ENCODE data around the gene DYNLT5.

The DYNLT5 gene, protein sequence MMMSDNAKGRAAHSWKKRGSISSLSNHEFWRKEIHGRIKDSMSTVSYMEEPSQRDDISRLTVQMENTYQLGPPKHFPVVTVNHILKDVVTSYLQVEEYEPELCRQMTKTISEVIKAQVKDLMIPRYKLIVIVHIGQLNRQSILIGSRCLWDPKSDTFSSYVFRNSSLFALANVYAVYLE

DNA sequence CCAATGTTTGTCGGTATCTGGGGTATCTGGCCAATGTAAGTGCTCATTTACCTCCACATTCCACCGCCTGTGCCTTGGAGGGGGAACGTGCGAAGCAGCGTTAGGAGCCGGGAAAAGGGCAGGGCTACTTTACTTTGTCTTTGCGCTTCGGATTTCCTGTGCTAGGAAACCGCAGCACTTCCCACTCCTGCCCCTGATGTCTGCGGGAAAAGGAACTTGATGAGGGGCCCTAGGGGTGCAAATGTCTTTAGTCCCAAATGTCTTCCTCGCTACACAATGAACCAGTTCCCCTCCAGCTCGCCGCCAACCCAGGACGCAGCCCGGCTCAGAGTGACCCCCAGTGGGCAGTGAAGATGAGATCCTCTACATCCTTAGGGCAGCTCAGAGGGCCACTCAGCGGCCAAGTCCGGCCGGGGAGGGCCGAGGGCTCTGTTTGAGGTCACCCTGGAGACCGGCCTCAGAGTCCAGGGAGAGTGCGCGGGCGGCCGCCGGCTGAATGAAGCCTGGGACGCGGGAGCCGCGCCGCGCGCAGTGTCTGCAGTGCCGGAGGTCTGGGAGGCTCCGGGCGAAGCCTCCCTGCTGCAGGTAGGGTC lies at the start of gene DYNLT5:
Gene DYNLT5, plus strand, starts transcription at position 460 of the 593 bp plus-strand sequence. CDS start 2,200 bp downstream, outside the sequence.
- intact Hi-C loops (cut with DNase I; ENCODE audit: low total_unique reads): no loop called here
- Histone ChIP-seq H3K27me3 (no peaks in the 10 kb centered on the region), H3K4me3 (peak within 1 kb of the TSS; percentile 43 to 49), H3K27ac (no peak within 1 kb of the TSS), H3K4me1 (peaks cover 0 to 13% (median 9%) of the 10 kb centered on the region in 4 donors), H3K9me3 (no peaks in the 10 kb centered on the region), H3K36me3 (no peaks in the 10 kb centered on the region)
- peak; percentile 44 to 72 for DNase-seq
- TF ChIP-seq, protein P1, sequence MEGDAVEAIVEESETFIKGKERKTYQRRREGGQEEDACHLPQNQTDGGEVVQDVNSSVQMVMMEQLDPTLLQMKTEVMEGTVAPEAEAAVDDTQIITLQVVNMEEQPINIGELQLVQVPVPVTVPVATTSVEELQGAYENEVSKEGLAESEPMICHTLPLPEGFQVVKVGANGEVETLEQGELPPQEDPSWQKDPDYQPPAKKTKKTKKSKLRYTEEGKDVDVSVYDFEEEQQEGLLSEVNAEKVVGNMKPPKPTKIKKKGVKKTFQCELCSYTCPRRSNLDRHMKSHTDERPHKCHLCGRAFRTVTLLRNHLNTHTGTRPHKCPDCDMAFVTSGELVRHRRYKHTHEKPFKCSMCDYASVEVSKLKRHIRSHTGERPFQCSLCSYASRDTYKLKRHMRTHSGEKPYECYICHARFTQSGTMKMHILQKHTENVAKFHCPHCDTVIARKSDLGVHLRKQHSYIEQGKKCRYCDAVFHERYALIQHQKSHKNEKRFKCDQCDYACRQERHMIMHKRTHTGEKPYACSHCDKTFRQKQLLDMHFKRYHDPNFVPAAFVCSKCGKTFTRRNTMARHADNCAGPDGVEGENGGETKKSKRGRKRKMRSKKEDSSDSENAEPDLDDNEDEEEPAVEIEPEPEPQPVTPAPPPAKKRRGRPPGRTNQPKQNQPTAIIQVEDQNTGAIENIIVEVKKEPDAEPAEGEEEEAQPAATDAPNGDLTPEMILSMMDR (IDR thresholded peaks at IDR 0.05): no peak

DNA sequence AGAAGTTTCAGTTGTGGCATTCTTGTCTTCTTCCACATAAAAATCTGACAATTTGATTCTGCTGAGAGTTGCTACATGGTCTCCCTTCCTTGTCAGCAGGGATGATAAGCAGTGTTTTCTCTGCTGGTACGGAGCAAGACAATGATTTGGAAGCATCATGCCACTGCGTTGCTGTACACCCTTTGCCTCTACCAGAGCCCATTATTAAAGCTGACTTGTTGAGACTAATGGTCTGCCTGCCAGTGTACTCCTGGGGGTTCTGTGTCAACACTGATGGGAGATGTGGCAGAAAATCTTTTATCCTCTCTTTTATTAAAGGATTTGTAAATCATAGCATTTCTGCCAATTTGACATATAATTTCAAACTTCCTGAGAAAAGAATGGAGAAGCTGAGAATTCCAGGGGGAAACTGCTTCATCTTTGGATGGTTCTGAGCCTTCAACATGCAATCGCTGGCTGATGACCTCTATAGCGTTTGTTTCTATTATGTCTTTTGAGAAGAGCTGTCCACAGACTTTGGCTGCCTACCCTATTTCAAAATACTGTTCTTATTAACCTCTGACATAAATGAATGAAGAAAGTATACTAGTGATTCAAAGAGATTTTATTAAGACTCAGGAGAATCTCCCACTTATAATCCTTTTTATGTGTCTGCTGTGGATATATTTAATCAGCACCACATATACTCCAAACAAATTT lies 47.9 kb upstream of the DYNLT5 start:
- Histone ChIP-seq H3K27ac (peak overlapping the region; percentile 9 to 64), H3K9me3 (no peaks in the 10 kb centered on the region), H3K4me3 (no peak overlapping the region), H3K4me1 (peaks cover 0 to 17% (median 7%) of the 10 kb centered on the region in 4 donors), H3K36me3 (no peaks in the 10 kb centered on the region), H3K27me3 (no peaks in the 10 kb centered on the region)
- TF ChIP-seq, protein P1 (IDR thresholded peaks at IDR 0.05): no peak
- no peak for DNase-seq
- intact Hi-C loops (cut with DNase I; ENCODE audit: low total_unique reads): no loop called here

DNA sequence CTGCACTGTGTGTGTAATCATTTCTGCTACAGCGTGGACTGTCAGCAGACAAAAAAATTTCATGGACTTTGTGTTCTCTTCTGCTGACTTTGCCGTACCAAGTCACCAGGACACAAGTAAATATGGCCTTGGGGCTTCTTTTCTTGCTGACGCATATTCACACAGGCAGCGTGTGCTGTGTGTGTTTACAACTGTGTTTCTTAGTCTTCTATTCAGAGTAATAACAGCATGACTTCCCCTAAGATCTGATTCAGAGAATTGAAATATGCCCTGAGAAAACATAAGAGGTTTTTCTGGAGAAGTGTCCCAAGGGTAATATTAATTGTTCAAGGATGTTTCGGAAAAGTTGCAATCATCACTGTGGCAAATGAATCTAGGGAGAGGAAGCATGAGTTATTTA lies 47.1 kb upstream of the DYNLT5 start:
- Histone ChIP-seq H3K4me3 (no peak overlapping the region), H3K27ac (peak overlapping the region; percentile 9 to 64), H3K4me1 (peaks cover 0 to 17% (median 7%) of the 10 kb centered on the region in 4 donors), H3K9me3 (no peaks in the 10 kb centered on the region), H3K27me3 (no peaks in the 10 kb centered on the region), H3K36me3 (no peaks in the 10 kb centered on the region)
- intact Hi-C loops (cut with DNase I; ENCODE audit: low total_unique reads): no loop called here
- no peak for DNase-seq
- TF ChIP-seq, protein P1 (IDR thresholded peaks at IDR 0.05): no peak

DNA sequence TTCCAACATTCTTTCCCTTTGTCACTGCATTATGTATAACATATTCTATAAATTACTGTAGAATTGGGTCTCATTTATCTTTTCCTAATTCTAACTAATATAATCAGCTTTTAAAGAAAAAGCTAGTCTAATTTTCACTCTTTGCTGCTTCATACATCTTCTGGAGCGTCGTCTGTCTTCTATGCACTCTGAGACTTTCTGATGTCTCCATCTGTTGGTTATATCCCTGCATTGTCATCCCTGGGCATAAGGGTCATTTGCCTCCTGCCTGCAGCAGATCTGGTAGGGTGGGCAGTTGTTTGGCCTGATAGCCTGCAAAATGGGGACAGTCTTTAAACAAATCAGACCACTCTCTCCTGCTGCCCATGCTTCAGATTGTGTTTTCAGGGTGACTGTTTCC lies 40.8 kb upstream of the DYNLT5 start:
- H3K4me1 ChIP-seq: no peaks in the 10 kb centered on the region
- H3K4me3 ChIP-seq: no peak overlapping the region
- no peaks in the 10 kb centered on the region for H3K9me3 ChIP-seq
- no peaks in the 10 kb centered on the region for H3K27me3 ChIP-seq
- no peak overlapping the region for H3K27ac ChIP-seq
- DNase-seq: no peak
- TF ChIP-seq, protein P1 (IDR thresholded peaks at IDR 0.05): peak in 1 of 2 experiments; percentile 31
- peaks cover 0 to 7% (median 0%) of the 10 kb centered on the region in 3 donors for H3K36me3 ChIP-seq
- intact Hi-C loops (cut with DNase I; ENCODE audit: low total_unique reads): no loop called here

DNA sequence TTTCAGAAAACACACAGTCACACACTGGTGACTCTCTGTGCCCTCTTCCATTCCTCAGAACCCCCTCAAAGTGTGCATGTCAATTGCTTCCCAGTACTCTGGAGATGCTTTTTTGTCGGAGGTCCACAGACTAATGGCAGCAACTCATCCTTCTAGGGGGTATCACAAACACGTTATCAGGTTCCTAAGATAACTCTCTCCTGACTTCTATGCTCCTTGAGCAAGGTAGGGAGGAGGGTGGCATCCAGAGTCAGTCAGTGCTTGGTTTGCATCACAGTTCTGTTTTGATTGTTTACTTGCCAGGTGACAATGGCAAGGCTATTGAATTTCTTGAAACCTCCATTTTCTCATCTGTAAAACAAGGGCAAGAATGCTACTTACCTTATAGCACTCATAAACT lies 39.4 kb upstream of the DYNLT5 start:
- Histone ChIP-seq H3K9me3 (no peaks in the 10 kb centered on the region), H3K4me1 (no peaks in the 10 kb centered on the region), H3K27ac (no peak overlapping the region), H3K27me3 (no peaks in the 10 kb centered on the region), H3K4me3 (no peak overlapping the region), H3K36me3 (peaks cover 0 to 7% (median 3%) of the 10 kb centered on the region in 3 donors)
- intact Hi-C loops (cut with DNase I; ENCODE audit: low total_unique reads): no loop called here
- TF ChIP-seq, protein P1 (IDR thresholded peaks at IDR 0.05): no peak
- DNase-seq: no peak

All from tibial artery (tissue), 4 donors.